ENCODE data around the gene SLC7A11.

The SLC7A11 gene

DNA sequence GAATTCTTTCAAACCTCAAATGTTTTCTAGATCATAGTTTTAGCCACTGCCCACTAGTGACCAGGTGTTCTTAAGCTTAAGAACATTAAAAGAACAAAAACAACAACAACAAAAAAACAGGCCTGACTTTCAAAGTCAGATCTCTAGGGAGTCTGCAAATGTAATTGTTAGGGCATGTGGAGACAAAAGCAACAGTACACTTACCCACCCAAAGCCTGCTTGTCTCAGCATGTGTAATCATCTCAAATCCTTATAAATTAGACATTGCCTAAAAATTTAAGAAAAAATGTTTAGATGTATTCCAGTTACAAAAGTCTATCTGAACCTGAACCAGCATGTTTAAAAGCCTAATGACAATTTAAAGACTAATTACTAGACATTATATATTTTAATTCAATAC is 79.9 kb downstream of the SLC7A11 start:
- DNase-seq (ENCODE audit: low read depth in 2 of 2): no peak

- no peak for DNase-seq (ENCODE audit: low read depth in 2 of 2)
These were observed 80.8 kb downstream of the SLC7A11 start for GRCh38 chr4:138161351-138161750.

DNA sequence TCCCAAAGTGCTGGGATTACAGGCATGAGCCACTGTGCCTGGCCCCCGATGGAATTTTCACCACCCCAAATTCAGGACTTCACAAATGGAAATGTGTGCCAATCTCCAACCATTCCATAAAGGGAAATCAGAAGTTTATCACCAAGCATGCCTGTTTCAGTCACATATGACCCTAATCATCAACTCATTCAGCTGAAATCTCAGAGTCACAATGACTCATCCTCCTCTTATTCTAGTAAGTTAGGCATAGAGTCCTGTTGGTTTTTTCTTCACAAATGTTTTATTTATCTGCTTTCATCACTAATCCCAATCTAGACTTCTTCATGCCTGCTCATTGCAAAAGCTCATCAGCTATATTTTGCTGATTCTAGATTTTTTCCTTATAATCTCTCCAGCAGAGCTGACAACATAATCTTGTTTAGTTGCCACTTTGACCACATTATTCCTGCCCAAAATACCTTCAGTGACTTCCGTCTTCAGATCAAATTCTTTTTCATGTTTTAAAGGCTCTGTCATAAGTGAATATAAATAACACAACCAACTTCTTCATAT is 83.3 kb downstream of the SLC7A11 start:
- no peak for DNase-seq (ENCODE audit: low read depth in 2 of 2)

DNA sequence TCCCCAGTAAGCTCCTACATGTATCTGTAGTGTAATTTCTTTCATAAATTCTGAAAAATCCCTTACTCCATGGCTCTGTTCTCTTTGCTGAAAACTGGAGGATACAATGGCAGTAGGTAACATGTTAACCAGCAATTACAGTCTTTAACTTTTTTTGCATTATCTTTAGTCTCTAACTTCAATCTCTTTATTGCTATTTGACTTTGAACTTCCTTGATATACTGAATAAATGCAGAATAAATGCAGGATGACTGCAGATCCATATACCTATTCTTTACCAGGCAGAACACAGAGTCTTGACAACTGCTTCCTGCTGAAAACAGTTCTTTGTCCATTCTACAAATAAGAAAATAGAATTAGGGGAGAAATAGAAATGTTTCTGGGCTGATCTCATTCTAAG is 101.3 kb downstream of the SLC7A11 start:
- no peak for DNase-seq (ENCODE audit: low read depth in 2 of 2)

DNA sequence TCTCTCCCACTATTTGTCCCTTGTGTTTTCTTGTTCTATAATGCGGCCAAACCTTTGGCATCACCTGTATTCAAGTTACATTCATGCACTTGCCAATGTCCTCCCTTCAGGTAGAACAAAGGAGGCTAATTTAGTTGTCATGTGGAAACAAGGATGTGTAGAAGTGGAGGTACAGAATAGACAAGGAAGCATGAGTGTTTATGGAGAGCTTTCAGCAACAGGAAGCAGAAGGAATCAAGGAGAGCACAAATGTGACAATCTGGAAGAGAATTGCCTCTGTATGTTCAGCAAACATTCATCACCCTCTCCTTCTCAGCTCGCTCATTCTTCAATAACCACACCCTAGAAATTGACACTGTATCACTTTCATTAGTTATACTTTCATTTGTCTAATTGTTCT is 103.4 kb downstream of the SLC7A11 start:
- no peak for DNase-seq (ENCODE audit: low read depth in 2 of 2)

DNA sequence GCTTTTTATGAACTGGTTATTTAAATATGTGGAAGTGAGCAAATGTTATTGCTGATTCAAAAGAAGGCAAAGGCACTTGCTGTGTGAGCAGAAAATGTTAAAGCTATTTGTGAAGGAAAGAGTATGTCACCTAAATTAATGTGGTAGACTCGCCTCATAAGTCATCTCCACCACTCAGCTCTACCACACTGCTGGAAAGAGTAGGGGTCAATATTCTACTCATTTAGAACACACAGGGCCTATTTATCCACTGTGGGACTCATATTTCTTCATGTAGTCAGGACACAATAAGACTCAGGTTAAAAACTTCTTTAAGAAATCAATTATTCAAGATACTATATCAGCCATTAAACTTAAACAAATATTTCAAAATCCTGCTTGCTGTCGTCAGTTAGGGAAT is 106.5 kb downstream of the SLC7A11 start:
- DNase-seq (ENCODE audit: low read depth in 2 of 2): no peak

DNA sequence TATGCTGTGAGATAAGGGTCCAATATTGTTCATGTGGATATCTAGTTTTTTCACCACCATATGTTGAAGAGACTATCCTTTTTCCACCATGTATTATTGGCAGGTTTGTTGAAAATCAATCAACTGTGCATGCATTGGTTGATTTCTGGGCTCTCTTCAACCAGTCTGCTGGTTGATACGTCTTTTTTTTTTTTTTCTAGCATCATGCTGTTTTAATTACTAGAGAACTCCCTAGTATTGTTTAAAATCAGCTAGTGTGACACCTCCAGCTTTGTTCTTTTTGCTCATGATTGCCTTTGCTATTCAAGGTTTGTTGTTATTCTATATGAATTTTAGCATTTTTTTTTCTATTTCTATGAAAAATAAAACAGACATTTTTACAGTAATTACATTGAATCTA is 123.9 kb downstream of the SLC7A11 start:
- no peak for DNase-seq (ENCODE audit: low read depth in 2 of 2)

GRCh38 chr4:138115053-138115452 is 127.1 kb downstream of the SLC7A11 start:
- DNase-seq (ENCODE audit: low read depth in 2 of 2): no peak

GRCh38 chr4:138114434-138114833 is 127.7 kb downstream of the SLC7A11 start:
- no peak for DNase-seq (ENCODE audit: low read depth in 2 of 2)

Measured in stimulated activated CD8-positive, alpha-beta memory T cell treated with anti-CD3 and anti-CD28 coated beads, Interleukin-7, amount 100 ng/mL, for 1 hour (primary cell).